Liver (tissue), 9 donors: ENCODE data around the gene TMEM108. TPM values are rescaled to one million over a fixed set of nuclear protein-coding genes. Genes with fewer than 3 reads are reported as not detected.

Experiments
- DNase-seq: peaks from one replicate; pipeline ENCODE4 v3.0.0-alpha.2; 2017; ENCODE audit warnings: low spot score
- H3K27ac ChIP-seq, 2 donors: one replicate each; pipeline ENCODE4 v1.7.0; 2013; ENCODE audit warnings: inconsistent platforms in 2 of 2, low read length in 2 of 2, control low read depth in 1 of 2, low read depth in 1 of 2, mild to moderate bottlenecking in 1 of 2
- H3K27me3 ChIP-seq, 4 donors: one replicate each; pipeline versions ENCODE4 v1.6.1 to v1.7.0; 2013; ENCODE audit warnings: low read length in 3 of 4, inconsistent platforms in 1 of 4, mild to moderate bottlenecking in 1 of 4, moderate library complexity in 1 of 4; ENCODE audit not compliant: control insufficient read depth in 4 of 4, insufficient read depth in 4 of 4
- H3K36me3 ChIP-seq, 4 donors: one replicate each; pipeline versions ENCODE4 v1.6.1 to v1.7.0; 2013; ENCODE audit warnings: low read length in 3 of 4, mild to moderate bottlenecking in 3 of 4, low read depth in 1 of 4, moderate library complexity in 1 of 4; ENCODE audit not compliant: control insufficient read depth in 4 of 4, insufficient read depth in 3 of 4
- H3K4me1 ChIP-seq, 4 donors: one replicate each; pipeline versions ENCODE4 v1.6.1 to v1.7.0; 2013; ENCODE audit warnings: low read length in 3 of 4, mild to moderate bottlenecking in 3 of 4, moderate library complexity in 1 of 4; ENCODE audit not compliant: control insufficient read depth in 4 of 4, insufficient read depth in 4 of 4
- H3K4me3 ChIP-seq, 3 donors: one replicate each; pipeline versions ENCODE4 v1.6.1 to v1.7.0; 2013; ENCODE audit warnings: low read length in 3 of 3, control low read depth in 1 of 3, low read depth in 1 of 3, mild to moderate bottlenecking in 1 of 3
- H3K9ac ChIP-seq, 2 donors: one replicate each; pipeline ENCODE4 v1.7.0; 2013; ENCODE audit warnings: low read length in 2 of 2, mild to moderate bottlenecking in 2 of 2, moderate library complexity in 2 of 2, control low read depth in 1 of 2, low read depth in 1 of 2
- H3K9me3 ChIP-seq, 4 donors: one replicate each; pipeline versions ENCODE4 v1.6.1 to v1.7.0; 2013; ENCODE audit warnings: low read length in 3 of 4; ENCODE audit not compliant: control insufficient read depth in 4 of 4
- CTCF ChIP-seq: fragments of 150-350 bp; IDR thresholded peaks from 2 replicates; pipeline ENCODE4 v1.5.1; 2017; ENCODE audit warnings: improper control_type of control experiment, low read depth, low read length; ENCODE audit not compliant: missing input control
- EGR1 ChIP-seq, 2 donors: IDR thresholded peaks; 2 replicates each; pipeline ENCODE4 v1.6.1; 2016 to 2018; ENCODE audit warnings: antibody characterized with exemption in 2 of 2, low read depth in 2 of 2
- FOXA1 ChIP-seq: IDR thresholded peaks from 2 replicates; pipeline ENCODE4 v1.6.1; 2016; ENCODE audit warnings: antibody characterized with exemption
- FOXA2 ChIP-seq: IDR thresholded peaks from 2 replicates; pipeline ENCODE4 v1.6.1; 2016; ENCODE audit warnings: antibody characterized with exemption
- GABPA ChIP-seq, 2 donors: IDR thresholded peaks in 1 of 2; conservative IDR thresholded peaks in 1 of 2; 2 replicates each; pipeline ENCODE4 v1.6.1; 2016; ENCODE audit warnings: antibody characterized with exemption in 2 of 2, mild to moderate bottlenecking in 1 of 2, moderate library complexity in 1 of 2
- HNF4A ChIP-seq, 2 donors: conservative IDR thresholded peaks; 2 replicates each; pipeline ENCODE4 v1.6.1; 2016; ENCODE audit warnings: antibody characterized with exemption in 2 of 2, mild to moderate bottlenecking in 2 of 2
- HNF4G ChIP-seq: IDR thresholded peaks from 2 replicates; pipeline ENCODE4 v1.6.1; 2016; ENCODE audit warnings: antibody characterized with exemption
- JUND ChIP-seq, 2 donors: IDR thresholded peaks; 2 replicates each; pipeline ENCODE4 v1.6.1; 2016; ENCODE audit warnings: antibody characterized with exemption in 2 of 2
- MAX ChIP-seq: IDR thresholded peaks from 2 replicates; pipeline ENCODE4 v1.6.1; 2016; ENCODE audit warnings: antibody characterized with exemption
- NR2F2 ChIP-seq: IDR thresholded peaks from 2 replicates; pipeline ENCODE4 v1.6.1; 2016; ENCODE audit warnings: antibody characterized with exemption
- RAD21 ChIP-seq, 2 donors: IDR thresholded peaks; 2 replicates each; pipeline ENCODE4 v1.6.1; 2016; ENCODE audit warnings: antibody characterized with exemption in 2 of 2, mild to moderate bottlenecking in 2 of 2
- REST ChIP-seq: IDR thresholded peaks from 2 replicates; pipeline ENCODE4 v1.6.1; 2016; ENCODE audit warnings: antibody characterized with exemption, mild to moderate bottlenecking
- RXRA ChIP-seq, 2 donors: IDR thresholded peaks; 2 replicates each; pipeline ENCODE4 v1.6.1; 2017 to 2018; ENCODE audit warnings: antibody characterized with exemption in 2 of 2, mild to moderate bottlenecking in 1 of 2
- SP1 ChIP-seq: IDR thresholded peaks from 2 replicates; pipeline ENCODE4 v1.6.1; 2018; ENCODE audit warnings: antibody characterized with exemption, mild to moderate bottlenecking
- TAF1 ChIP-seq: conservative IDR thresholded peaks from 2 replicates; pipeline ENCODE4 v1.6.1; 2016; ENCODE audit warnings: antibody characterized with exemption, mild to moderate bottlenecking
- YY1 ChIP-seq: IDR thresholded peaks from 2 replicates; pipeline ENCODE4 v1.6.1; 2016; ENCODE audit warnings: antibody characterized with exemption, mild to moderate bottlenecking
- ZBTB33 ChIP-seq: IDR thresholded peaks from 2 replicates; pipeline ENCODE4 v1.6.1; 2016; ENCODE audit warnings: antibody characterized with exemption
- WGBS: extraction: QIAGEN DNeasy Blood & Tissue Kit; methylation state at CpG from one replicate; pipeline ENCODE4 v1.1.7; 2013; 5-methylcytosine and 5-hydroxymethylcytosine counted together
- polyA plus RNA-seq, 2 donors: library from polyadenylated mRNA; stranded (reverse) in 1 of 2; unstranded in 1 of 2; fragments of 200-250 nt in 1 of 2; fragments of >200 nt in 1 of 2; fragmentation: Nextera tagmentation in 1 of 2; extraction: Ambion mirVana in 1 of 2; gene quantifications; one replicate each; pipeline versions ENCODE4 v1.2.1 to v1.2.3, GENCODE V29; 2013 to 2015
- total RNA-seq, 2 donors: library from RNA; depleted of rRNA; stranded (reverse); fragments of >200 nt; gene quantifications; one replicate each; pipeline ENCODE4 v1.2.3, GENCODE V29; 2014
- donor health status: healthy.
- donor health status: healthy.
- donor health status: healthy.
- donor health status: healthy.
- donor health status: healthy.

Gene TMEM108
- total and polyA plus RNA-seq, 4 donors: 0.05 to 0.10 TPM; not detected in 2

GRCh38 chr3:133049491-133049890, 11.3 kb downstream of the TMEM108 start:
- no peak overlapping the region for H3K4me3 ChIP-seq
- no peak overlapping the region for H3K9ac ChIP-seq
- H3K9me3 ChIP-seq: no peaks in the 10 kb centered on the region
- DNase-seq: no peak
- 64% methylated on average over 2 of the region's 2 CpGs for WGBS
- no peaks in the 10 kb centered on the region for H3K36me3 ChIP-seq
- H3K4me1 ChIP-seq: no peaks in the 10 kb centered on the region
- TF ChIP-seq FOXA2 (no peak), RXRA (IDR thresholded peaks at IDR 0.05) (no peak), REST (no peak), YY1 (no peak), ZBTB33 (no peak), RAD21 (IDR thresholded peaks at IDR 0.05) (no peak), EGR1 (IDR thresholded peaks at IDR 0.05; ENCODE audit: low read depth in 2 of 2) (no peak), FOXA1 (no peak), HNF4A (conservative IDR thresholded peaks at IDR 0.05) (no peak), NR2F2 (no peak), SP1 (no peak), TAF1 (no peak), HNF4G (no peak), MAX (no peak), CTCF (no peak), GABPA (IDR thresholded peaks at IDR 0.05 in 1 of 2, conservative IDR thresholded peaks at IDR 0.05 in 1 of 2) (no peak)
- peaks cover 0 to 5% (median 0%) of the 10 kb centered on the region in 4 donors for H3K27me3 ChIP-seq
- no peak overlapping the region for H3K27ac ChIP-seq

GRCh38 chr3:133050891-133051290, 12.7 kb downstream of the TMEM108 start:
- Histone ChIP-seq H3K36me3 (no peaks in the 10 kb centered on the region), H3K9me3 (no peaks in the 10 kb centered on the region), H3K27ac (no peak overlapping the region), H3K4me3 (no peak overlapping the region), H3K27me3 (peaks cover 0 to 3% (median 0%) of the 10 kb centered on the region in 4 donors), H3K4me1 (no peaks in the 10 kb centered on the region), H3K9ac (no peak overlapping the region)
- WGBS: 90% methylated on average over 2 of the region's 2 CpGs
- no peak for DNase-seq
- TF ChIP-seq FOXA1 (no peak), RAD21 (IDR thresholded peaks at IDR 0.05) (no peak), EGR1 (IDR thresholded peaks at IDR 0.05; ENCODE audit: low read depth in 2 of 2) (no peak), JUND (IDR thresholded peaks at IDR 0.05) (no peak), RXRA (IDR thresholded peaks at IDR 0.05) (no peak), FOXA2 (no peak), ZBTB33 (no peak), SP1 (no peak), MAX (no peak), REST (no peak), TAF1 (no peak), NR2F2 (no peak), YY1 (no peak), HNF4G (no peak)
